PC-9 (cell line): ENCODE results near the gene COA5.

Experiments used
- CTCF ChIP-seq: fragments of 200-600 bp; sonication (generic); conservative IDR thresholded peaks from 2 replicates; pipeline ENCODE4 v1.6.1; 2017; ENCODE audit warnings: mixed run types, antibody characterized with exemption, mild to moderate bottlenecking, moderate library complexity
- EZH2 ChIP-seq: fragments of 200-600 bp; sonication (generic); IDR thresholded peaks from 2 replicates; pipeline ENCODE4 v1.8.0; 2017; ENCODE audit warnings: antibody characterized with exemption, low read depth

- TF ChIP-seq CTCF: no peak
- TF ChIP-seq EZH2: no peak
Observed at GRCh38 chr2:98632351-98632750, 24.0 kb upstream of the COA5 start.
